MM.1S (cell line): ENCODE data around the gene RPS6KA6.

Experiments used
- CTCF ChIP-seq: fragments of 300-600 bp; sonication (generic); IDR thresholded peaks from 2 replicates; pipeline ENCODE4 v1.5.1; 2016; ENCODE audit warnings: antibody characterized with exemption, low read length, mixed read lengths
- EZH2 ChIP-seq: fragments of 300-600 bp; sonication (generic); optimal IDR thresholded peaks from 2 replicates; pipeline ENCODE3; 2017; ENCODE audit warnings: low read depth, mild to moderate bottlenecking, antibody characterized with exemption, low read length, mixed read lengths
- EZH2phosphoT487 ChIP-seq: fragments of 300-600 bp; sonication (generic); IDR thresholded peaks from 2 replicates; pipeline ENCODE4 v1.6.1; 2018; ENCODE audit warnings: antibody characterized with exemption, low read length

- TF ChIP-seq CTCF (no peak), EZH2phosphoT487 (no peak), EZH2 (no peak)
Observed at GRCh38 chrX:84047339-84047738, 140.7 kb downstream of the RPS6KA6 start.
